ENCODE data around the gene DBNDD1.

- TF ChIP-seq, protein P1, sequence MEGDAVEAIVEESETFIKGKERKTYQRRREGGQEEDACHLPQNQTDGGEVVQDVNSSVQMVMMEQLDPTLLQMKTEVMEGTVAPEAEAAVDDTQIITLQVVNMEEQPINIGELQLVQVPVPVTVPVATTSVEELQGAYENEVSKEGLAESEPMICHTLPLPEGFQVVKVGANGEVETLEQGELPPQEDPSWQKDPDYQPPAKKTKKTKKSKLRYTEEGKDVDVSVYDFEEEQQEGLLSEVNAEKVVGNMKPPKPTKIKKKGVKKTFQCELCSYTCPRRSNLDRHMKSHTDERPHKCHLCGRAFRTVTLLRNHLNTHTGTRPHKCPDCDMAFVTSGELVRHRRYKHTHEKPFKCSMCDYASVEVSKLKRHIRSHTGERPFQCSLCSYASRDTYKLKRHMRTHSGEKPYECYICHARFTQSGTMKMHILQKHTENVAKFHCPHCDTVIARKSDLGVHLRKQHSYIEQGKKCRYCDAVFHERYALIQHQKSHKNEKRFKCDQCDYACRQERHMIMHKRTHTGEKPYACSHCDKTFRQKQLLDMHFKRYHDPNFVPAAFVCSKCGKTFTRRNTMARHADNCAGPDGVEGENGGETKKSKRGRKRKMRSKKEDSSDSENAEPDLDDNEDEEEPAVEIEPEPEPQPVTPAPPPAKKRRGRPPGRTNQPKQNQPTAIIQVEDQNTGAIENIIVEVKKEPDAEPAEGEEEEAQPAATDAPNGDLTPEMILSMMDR (IDR thresholded peaks at IDR 0.05; ENCODE audit: poor library complexity) = no peak
- TF ChIP-seq EZH2 (IDR thresholded peaks at IDR 0.05; ENCODE audit: borderline replicate concordance) = no peak
Observed at GRCh38 chr16:90050969-90051368, 31.7 kb upstream of the DBNDD1 start.

Data from hepatocyte (in vitro differentiated cells).